HAP-1 (cell line): ENCODE results near the gene ZNF630.
"Not testable (repeated sequence)": the region's sequence is repeated elsewhere in the genome, so short reads cannot be mapped to it uniquely, and the experiment has no call there.

Experiments
- DNase-seq, 2 experiments: peaks; one replicate each; pipeline ENCODE4 v3.0.0-alpha.2; 2016 to 2020; ENCODE audit warnings: low spot score in 2 of 2
- H3K27me3 ChIP-seq: fragments of 250-450 bp; sonication (Bioruptor Pico); 2 replicates; pipeline ENCODE4 v1.5.1; 2020; ENCODE audit warnings: low read depth, mild to moderate bottlenecking, moderate library complexity
- H3K36me3 ChIP-seq: fragments of 250-450 bp; sonication (Bioruptor Pico); replicated peaks from 2 replicates; pipeline ENCODE4 v1.5.1; 2020; ENCODE audit warnings: mild to moderate bottlenecking
- H3K4me1 ChIP-seq: fragments of 250-450 bp; sonication (Bioruptor Pico); 2 replicates; pipeline ENCODE4 v1.5.1; 2020; ENCODE audit warnings: mild to moderate bottlenecking
- H3K4me3 ChIP-seq: fragments of 250-450 bp; sonication (Bioruptor Pico); 2 replicates; pipeline ENCODE4 v1.5.1; 2020; ENCODE audit warnings: mild to moderate bottlenecking, moderate library complexity
- H3K9me3 ChIP-seq: fragments of 250-450 bp; sonication (Bioruptor Pico); 2 replicates; pipeline ENCODE4 v1.5.1; 2020; ENCODE audit warnings: mild to moderate bottlenecking, moderate library complexity
- in situ Hi-C: fragments of 300-500 bp; cut with MboI; formaldehyde crosslinking; loops from 3 replicates; pipeline ENCODE4 v1.14.3; 2020; ENCODE audit warnings: low sequenced_read_pairs, inconsistent platforms, mixed read lengths

Gene ZNF630

DNA sequence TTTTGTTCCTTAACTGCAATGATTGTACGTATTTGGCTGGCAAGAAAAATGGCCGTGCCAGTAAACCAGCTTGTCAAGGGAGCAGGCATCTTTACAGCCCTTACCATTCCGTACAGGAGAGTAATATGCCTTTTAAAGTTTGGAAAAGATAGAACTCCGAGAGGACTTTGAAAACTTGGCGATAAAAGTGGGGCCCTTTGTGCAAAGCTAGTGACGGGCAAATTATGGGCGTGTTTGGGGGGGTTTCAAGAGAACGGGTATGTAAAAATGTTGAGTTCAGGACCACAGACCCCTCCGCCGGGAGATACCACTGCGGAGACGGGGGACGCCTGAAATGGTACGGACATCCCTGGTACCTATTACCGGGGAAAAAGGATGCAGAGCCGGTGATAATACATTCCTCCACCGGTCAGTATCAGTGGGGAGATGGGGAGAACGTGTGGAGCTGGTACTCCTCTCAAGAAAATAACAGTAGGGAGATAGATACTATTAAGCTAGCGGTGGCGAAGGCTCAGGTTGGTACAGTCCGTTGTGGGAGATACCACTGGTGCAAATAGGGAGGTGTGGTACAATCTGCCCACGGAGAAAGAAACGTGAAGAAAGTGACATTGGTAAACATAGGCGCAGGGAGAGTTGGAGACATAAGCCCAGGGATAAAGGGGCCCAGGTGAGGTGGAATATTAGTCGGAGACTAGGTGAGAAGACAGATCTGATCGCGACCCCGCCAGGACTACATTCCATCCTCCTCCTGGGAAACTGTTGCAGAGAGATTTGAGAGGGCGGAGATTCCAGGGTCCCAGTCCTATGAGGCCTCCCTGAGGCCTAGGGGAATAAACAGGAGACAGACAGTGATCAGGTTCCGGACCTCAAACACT is 50.2 kb downstream of the ZNF630 start:
- in situ Hi-C loops, result loop anchor here (10.0 kb wide), 1 partner anchor 196 kb away; no protein-coding TSS in a partner anchor
- no peaks in the 10 kb centered on the region for H3K9me3 ChIP-seq
- H3K4me3 ChIP-seq, result peak overlapping the region; percentile 57
- DNase-seq, result peak; percentile 87 to 92
- H3K36me3 ChIP-seq, result no peaks in the 10 kb centered on the region
- H3K27me3 ChIP-seq, result no peaks in the 10 kb centered on the region
- H3K4me1 ChIP-seq, result peaks cover 12% of the 10 kb centered on the region

DNA sequence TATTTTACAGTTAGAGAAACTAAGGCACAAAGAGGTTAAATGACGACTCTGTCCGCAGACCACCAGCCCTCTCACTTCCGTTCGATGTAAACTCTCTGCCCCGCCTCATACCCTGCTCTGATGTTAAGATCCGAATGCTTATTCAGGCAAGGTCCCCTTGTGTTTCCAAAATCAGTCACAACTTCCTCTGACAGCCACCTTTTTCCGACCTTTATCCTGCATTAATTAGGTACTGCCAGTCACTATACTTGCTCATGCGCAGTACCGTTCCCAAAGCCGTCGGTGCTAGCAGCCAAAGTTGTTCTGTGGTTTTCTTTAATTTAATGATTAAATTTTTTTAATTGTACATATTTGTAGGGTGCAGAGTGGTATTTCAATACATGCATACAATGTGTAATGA is 51.0 kb downstream of the ZNF630 start:
- H3K9me3 ChIP-seq, H3K27me3 ChIP-seq, DNase-seq, H3K36me3 ChIP-seq: not testable (repeated sequence)
- Histone ChIP-seq H3K4me1 (peaks cover 12% of the 10 kb centered on the region), H3K4me3 (peak overlapping the region; percentile 57)
- in situ Hi-C loops, result loop anchor here (10.0 kb wide), 1 partner anchor 196 kb away; no protein-coding TSS in a partner anchor

DNA sequence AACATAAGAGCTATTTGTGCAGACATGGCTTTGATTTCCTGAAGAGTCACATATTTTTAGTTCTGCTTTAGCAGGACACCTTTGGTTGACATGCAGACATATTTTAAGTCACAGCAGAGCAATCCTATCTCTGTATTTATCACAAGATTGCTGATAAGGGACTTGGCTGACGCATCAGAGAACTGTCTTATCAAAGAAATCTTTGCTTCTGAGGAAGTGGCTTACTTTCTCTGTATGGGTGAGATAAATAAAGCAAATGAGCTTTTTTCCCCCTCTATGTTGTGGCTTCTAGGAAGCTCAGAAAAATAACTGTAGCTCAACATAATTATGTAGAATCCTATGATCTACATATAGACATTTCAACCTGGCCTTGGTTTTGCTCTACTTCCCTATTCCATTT is 51.5 kb downstream of the ZNF630 start:
- not testable (repeated sequence) for H3K9me3 ChIP-seq, H3K36me3 ChIP-seq, DNase-seq, H3K27me3 ChIP-seq, H3K4me3 ChIP-seq
- in situ Hi-C loops, result loop anchor here (10.0 kb wide), 1 partner anchor 195 kb away; no protein-coding TSS in a partner anchor
- peaks cover 12% of the 10 kb centered on the region for H3K4me1 ChIP-seq

DNA sequence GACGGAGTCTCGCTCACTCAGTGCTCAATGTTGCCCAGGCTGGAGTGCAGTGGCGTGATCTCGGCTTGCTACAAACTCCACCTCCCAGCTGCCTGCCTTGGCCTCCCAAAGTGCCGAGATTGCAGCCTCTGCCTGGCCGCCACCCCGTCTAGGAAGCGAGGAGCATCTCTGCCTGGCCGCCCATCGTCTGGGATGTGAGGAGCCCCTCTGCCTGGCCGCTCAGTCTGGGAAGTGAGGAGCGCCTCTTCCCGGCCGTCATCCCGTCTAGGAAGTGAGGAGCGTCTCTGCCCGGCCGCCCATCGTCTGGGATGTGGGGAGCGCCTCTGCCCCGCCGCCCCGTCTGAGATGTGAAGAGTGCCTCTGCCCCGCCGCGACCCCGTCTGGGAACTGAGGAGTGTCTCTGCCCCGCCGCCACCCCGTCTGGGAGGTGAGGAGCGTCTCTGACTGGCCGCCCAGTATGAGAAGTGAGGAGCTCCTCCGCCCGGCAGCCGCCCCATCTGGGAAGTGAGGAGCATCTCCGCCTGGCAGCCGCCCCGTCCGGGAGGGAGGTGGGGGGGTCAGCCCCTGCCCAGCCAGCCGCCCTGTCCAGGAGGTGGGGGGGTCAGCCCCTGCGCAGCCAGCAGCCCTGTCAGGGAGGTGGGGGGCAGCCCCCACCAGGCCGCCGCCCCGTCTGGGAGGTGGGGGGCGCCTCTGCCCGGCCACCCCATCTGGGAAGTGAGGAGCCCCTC is 54.7 kb downstream of the ZNF630 start:
- DNase-seq, H3K36me3 ChIP-seq, H3K4me1 ChIP-seq, H3K27me3 ChIP-seq, in situ Hi-C loops, H3K9me3 ChIP-seq, H3K4me3 ChIP-seq: not testable (repeated sequence)

DNA sequence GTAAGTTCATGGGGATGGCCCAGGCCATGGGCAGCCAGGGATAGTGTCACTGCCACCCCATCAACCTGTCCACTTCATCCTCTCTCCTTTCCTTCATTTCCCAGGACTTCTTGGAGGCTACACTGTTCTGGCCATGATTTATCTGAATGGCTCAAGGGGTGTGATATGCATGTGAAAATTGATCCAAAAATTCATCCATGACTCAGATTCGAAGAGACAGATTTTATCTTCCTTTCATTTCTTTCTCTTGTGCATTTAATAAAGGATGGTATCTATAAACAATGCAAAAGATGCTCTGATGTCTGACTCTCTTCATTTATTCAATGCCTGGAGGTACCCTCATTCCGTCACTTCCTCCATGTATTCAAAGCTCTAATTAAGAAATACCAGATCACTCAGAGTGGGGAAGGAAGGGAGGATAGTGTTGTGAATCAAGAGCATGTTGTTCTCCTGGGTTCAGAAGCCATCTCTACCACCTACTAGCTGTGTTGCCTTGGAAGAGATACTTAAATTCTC is 61.9 kb downstream of the ZNF630 start:
- H3K4me1 ChIP-seq, DNase-seq, in situ Hi-C loops, H3K9me3 ChIP-seq, H3K36me3 ChIP-seq, H3K27me3 ChIP-seq, H3K4me3 ChIP-seq: not testable (repeated sequence)
